ENCODE results near the gene CFAP299.

Gene CFAP299

GRCh38 chr4:80897537-80898303 lies 562.2 kb downstream of the CFAP299 start:
- TF ChIP-seq PAX5 (IDR thresholded peaks at IDR 0.05; ENCODE audit: insufficient read depth, low read length, severe bottlenecking) (no peak), POU2F2 (IDR thresholded peaks at IDR 0.05; ENCODE audit: low read depth, low read length) (no peak), TAF1 (IDR thresholded peaks at IDR 0.05; ENCODE audit: low read depth, low read length) (no peak), POLR2AphosphoS5 (IDR thresholded peaks at IDR 0.05; ENCODE audit: low read depth, low read length) (no peak), POLR2A (IDR thresholded peaks at IDR 0.05; ENCODE audit: low read depth, low read length) (no peak), SPI1 (IDR thresholded peaks at IDR 0.05; ENCODE audit: low read depth, low read length) (no peak)
- FAIRE-seq, result no peak
- DNase-seq (ENCODE audit: insufficient read length, low spot score), result no peak

DNA sequence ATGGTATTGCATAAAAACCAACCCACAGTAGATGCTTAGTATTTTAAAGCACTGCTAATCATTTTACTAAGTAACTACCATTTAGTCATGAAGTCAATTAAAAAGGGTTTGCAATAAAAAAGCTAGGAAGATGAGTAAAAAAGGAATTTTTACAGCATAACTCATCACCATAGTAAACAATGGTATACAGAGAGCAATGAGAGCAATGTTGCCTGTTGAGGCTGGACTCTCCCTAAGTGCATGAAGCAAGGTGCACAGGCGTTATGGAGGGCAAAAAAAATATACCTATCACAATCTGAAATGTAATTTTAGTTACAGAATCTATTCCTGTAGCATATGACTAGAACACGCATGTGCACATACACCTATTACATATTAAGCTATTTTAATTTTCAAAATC lies 565.4 kb downstream of the CFAP299 start:
- DNase-seq (ENCODE audit: insufficient read length, low spot score) (no peak), FAIRE-seq (no peak)
- no peak for TF ChIP-seq TAF1 (IDR thresholded peaks at IDR 0.05; ENCODE audit: low read depth, low read length)
- TF ChIP-seq PAX5 (IDR thresholded peaks at IDR 0.05; ENCODE audit: insufficient read depth, low read length, severe bottlenecking), result no peak
- TF ChIP-seq POLR2A (IDR thresholded peaks at IDR 0.05; ENCODE audit: low read depth, low read length), result no peak
- no peak for TF ChIP-seq SPI1 (IDR thresholded peaks at IDR 0.05; ENCODE audit: low read depth, low read length)
- TF ChIP-seq POLR2AphosphoS5 (IDR thresholded peaks at IDR 0.05; ENCODE audit: low read depth, low read length), result no peak

GRCh38 chr4:80903020-80903419 lies 567.5 kb downstream of the CFAP299 start:
- DNase-seq (ENCODE audit: insufficient read length, low spot score) (no peak), FAIRE-seq (no peak)
- TF ChIP-seq TAF1 (IDR thresholded peaks at IDR 0.05; ENCODE audit: low read depth, low read length) (no peak), POU2F2 (IDR thresholded peaks at IDR 0.05; ENCODE audit: low read depth, low read length) (no peak), SPI1 (IDR thresholded peaks at IDR 0.05; ENCODE audit: low read depth, low read length) (no peak), POLR2AphosphoS5 (IDR thresholded peaks at IDR 0.05; ENCODE audit: low read depth, low read length) (no peak), POLR2A (IDR thresholded peaks at IDR 0.05; ENCODE audit: low read depth, low read length) (no peak), PAX5 (IDR thresholded peaks at IDR 0.05; ENCODE audit: insufficient read depth, low read length, severe bottlenecking) (no peak)

- FAIRE-seq, result no peak
Observed at GRCh38 chr4:80909938-80910337, 574.4 kb downstream of the CFAP299 start.

DNA sequence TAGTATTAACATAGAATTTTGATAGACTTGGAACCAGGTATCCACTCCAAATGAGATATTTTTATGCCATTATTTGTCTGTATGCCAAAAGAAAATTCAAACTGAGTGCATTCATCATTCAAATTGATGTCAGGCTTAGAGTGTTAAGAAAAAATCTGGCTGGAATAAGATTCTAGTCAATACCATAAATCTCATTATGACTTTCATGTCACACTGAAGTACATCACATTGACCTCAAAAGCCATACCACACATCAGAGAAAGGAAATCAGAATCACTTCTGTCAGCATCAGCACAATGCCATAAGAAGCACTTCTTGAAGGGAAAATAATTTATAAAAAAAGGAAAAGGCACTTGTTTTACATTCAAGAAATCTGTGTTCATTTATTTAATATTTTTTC lies 575.9 kb downstream of the CFAP299 start:
- TF ChIP-seq POU2F2 (IDR thresholded peaks at IDR 0.05; ENCODE audit: low read depth, low read length) (no peak), POLR2AphosphoS5 (IDR thresholded peaks at IDR 0.05; ENCODE audit: low read depth, low read length) (no peak)
- DNase-seq (ENCODE audit: insufficient read length, low spot score), result no peak

More at GRCh38 chr4:80909938-80910337, 574.4 kb downstream of the CFAP299 start:
- DNase-seq (ENCODE audit: insufficient read length, low spot score), result no peak
- TF ChIP-seq SPI1 (IDR thresholded peaks at IDR 0.05; ENCODE audit: low read depth, low read length) (no peak), POLR2AphosphoS5 (IDR thresholded peaks at IDR 0.05; ENCODE audit: low read depth, low read length) (no peak), PAX5 (IDR thresholded peaks at IDR 0.05; ENCODE audit: insufficient read depth, low read length, severe bottlenecking) (no peak), POU2F2 (IDR thresholded peaks at IDR 0.05; ENCODE audit: low read depth, low read length) (no peak), TAF1 (IDR thresholded peaks at IDR 0.05; ENCODE audit: low read depth, low read length) (no peak), POLR2A (IDR thresholded peaks at IDR 0.05; ENCODE audit: low read depth, low read length) (no peak)

DNA sequence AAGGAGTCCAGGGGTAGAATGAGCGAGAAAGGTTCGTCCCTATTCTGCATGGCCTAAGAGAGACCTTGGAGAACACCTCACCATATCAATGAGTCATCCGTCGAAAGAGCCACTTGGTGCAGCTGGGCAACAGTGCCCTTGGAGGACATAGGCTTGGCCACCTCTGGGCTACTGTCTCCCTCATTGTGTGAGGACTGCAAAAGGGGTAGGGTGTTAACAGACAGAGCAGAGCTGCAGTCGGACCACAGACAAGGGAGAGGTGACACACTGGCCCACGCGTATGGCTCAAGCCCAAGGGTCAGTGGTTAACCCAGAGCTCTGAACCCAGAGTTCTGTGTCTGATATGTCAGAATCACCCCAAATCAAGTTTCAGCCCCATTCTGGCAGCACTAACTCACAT lies 576.8 kb downstream of the CFAP299 start:
- DNase-seq (ENCODE audit: insufficient read length, low spot score) (no peak), FAIRE-seq (no peak)
- no peak for TF ChIP-seq POU2F2 (IDR thresholded peaks at IDR 0.05; ENCODE audit: low read depth, low read length)
- TF ChIP-seq PAX5 (IDR thresholded peaks at IDR 0.05; ENCODE audit: insufficient read depth, low read length, severe bottlenecking), result no peak
- no peak for TF ChIP-seq POLR2A (IDR thresholded peaks at IDR 0.05; ENCODE audit: low read depth, low read length)
- TF ChIP-seq TAF1 (IDR thresholded peaks at IDR 0.05; ENCODE audit: low read depth, low read length), result no peak
- no peak for TF ChIP-seq POLR2AphosphoS5 (IDR thresholded peaks at IDR 0.05; ENCODE audit: low read depth, low read length)
- no peak for TF ChIP-seq SPI1 (IDR thresholded peaks at IDR 0.05; ENCODE audit: low read depth, low read length)

More for the DNA sequence above, 575.9 kb downstream of the CFAP299 start:
- no peak for FAIRE-seq

DNA sequence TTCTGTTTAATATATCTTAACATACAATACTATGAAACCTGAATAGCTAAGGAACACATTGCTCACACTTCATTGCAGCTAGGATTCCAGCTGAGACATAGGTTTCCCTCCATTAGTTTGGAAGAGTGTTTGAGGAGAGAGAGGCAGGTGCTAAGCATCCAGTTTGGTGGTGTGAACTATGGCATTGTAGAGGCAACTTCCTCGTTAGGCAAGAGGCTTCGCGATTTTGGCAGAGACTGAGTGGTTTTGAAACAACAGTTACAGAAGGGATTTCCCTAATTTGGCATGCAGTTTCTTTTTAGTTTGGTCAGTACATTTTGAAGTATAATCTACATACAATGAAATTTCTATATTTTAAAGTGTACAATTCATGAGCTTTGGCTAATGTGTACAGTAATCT lies 577.9 kb downstream of the CFAP299 start:
- TF ChIP-seq POU2F2 (IDR thresholded peaks at IDR 0.05; ENCODE audit: low read depth, low read length), result 0 out of 2 replicates have a peak, but pooled peaks have one; percentile 45
- no peak for TF ChIP-seq SPI1 (IDR thresholded peaks at IDR 0.05; ENCODE audit: low read depth, low read length)
- FAIRE-seq (no peak), DNase-seq (ENCODE audit: insufficient read length, low spot score) (no peak)

DNA sequence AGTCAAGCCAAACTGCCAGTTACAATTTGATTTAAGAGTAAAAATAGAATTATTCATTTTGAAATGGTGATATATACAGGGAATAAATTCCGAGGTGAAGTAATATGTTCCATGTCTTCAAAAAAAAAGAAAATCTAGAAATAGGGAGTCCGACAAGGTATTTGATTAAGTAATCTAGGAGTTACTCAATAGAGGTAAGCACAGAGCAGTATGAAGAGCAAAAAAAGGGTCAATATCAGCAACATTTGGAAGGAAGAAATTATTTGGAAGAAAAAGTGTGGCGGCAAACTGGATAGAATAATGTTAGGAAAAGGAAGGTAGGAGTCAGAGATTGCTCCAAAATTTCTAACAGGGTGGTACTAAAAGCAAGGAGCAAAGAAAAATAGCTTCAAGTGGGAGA lies 581.2 kb downstream of the CFAP299 start:
- no peak for FAIRE-seq
- no peak for DNase-seq (ENCODE audit: insufficient read length, low spot score)
- no peak for TF ChIP-seq SPI1 (IDR thresholded peaks at IDR 0.05; ENCODE audit: low read depth, low read length)
- TF ChIP-seq POU2F2 (IDR thresholded peaks at IDR 0.05; ENCODE audit: low read depth, low read length), result no peak
- no peak for TF ChIP-seq POLR2A (IDR thresholded peaks at IDR 0.05; ENCODE audit: low read depth, low read length)
- no peak for TF ChIP-seq PAX5 (IDR thresholded peaks at IDR 0.05; ENCODE audit: insufficient read depth, low read length, severe bottlenecking)
- TF ChIP-seq POLR2AphosphoS5 (IDR thresholded peaks at IDR 0.05; ENCODE audit: low read depth, low read length), result no peak
- no peak for TF ChIP-seq TAF1 (IDR thresholded peaks at IDR 0.05; ENCODE audit: low read depth, low read length)

GRCh38 chr4:80918004-80918403 lies 582.5 kb downstream of the CFAP299 start:
- TF ChIP-seq PAX5 (IDR thresholded peaks at IDR 0.05; ENCODE audit: insufficient read depth, low read length, severe bottlenecking) (no peak), TAF1 (IDR thresholded peaks at IDR 0.05; ENCODE audit: low read depth, low read length) (no peak), POU2F2 (IDR thresholded peaks at IDR 0.05; ENCODE audit: low read depth, low read length) (no peak), SPI1 (IDR thresholded peaks at IDR 0.05; ENCODE audit: low read depth, low read length) (no peak), POLR2A (IDR thresholded peaks at IDR 0.05; ENCODE audit: low read depth, low read length) (no peak), POLR2AphosphoS5 (IDR thresholded peaks at IDR 0.05; ENCODE audit: low read depth, low read length) (no peak)

DNA sequence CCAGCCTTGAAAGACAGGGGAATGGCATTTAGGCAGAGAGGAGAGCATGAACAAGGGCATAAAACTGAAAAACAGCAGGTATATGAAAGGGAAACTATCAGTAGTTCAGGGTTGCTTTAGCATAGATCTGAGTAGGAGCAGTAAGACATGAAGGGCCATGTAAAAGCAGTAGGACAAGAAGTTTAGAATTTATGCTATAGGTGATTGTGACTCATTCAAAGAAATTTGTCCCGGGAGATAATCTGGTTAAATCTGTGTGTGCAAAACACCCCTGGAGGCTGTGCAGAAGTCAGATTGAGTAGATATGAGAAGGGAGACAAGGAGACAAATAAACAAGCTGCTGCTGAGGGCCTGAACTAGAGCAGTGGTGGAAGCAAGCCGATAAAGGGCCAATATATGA lies 585.9 kb downstream of the CFAP299 start:
- FAIRE-seq (no peak), DNase-seq (ENCODE audit: insufficient read length, low spot score) (no peak)
- TF ChIP-seq POLR2A (IDR thresholded peaks at IDR 0.05; ENCODE audit: low read depth, low read length) (no peak), POU2F2 (IDR thresholded peaks at IDR 0.05; ENCODE audit: low read depth, low read length) (no peak)

More at GRCh38 chr4:80918004-80918403, 582.5 kb downstream of the CFAP299 start:
- DNase-seq (ENCODE audit: insufficient read length, low spot score) (no peak), FAIRE-seq (no peak)

All from GM12891 (cell line).